ENCODE measurements around the gene MYOZ3.

MYOZ3 gene

DNA sequence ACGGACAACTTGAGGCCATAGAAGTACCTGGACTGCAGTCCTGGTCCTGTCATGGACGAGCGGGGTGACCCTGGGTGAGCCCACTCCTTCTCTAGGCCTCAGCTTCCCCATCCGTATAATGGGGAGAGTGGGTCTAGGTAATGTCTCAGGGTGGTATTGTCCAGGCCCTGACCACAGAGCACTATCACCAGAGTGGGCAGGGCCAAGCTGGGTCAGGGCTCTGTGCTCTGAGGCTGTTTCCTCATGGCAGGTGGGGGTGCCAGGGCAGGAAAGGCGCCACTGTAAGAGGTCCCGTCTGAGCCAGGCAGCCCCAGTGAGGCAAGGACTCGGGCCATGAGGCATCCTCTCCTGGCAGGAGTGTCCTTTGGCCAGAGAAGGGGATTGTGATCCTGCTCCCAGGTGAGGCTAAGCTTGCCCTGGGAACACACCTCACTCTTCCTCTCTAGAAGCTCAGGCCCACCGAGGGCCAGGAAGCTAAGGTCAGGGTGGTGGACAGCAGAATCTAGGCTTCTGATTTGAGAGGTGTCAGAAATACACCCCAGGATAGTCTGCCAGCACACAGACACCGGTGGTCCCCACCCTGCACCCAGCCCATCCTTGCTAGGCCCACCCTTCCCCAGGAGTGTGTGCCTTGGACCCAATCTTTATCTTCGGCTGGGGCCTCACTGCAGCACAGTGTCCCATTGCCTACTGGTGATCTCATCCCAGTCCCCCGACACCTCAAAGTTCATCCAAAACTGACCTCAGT is 1.5 kb upstream of the MYOZ3 start:
- DNase-seq: no peak

DNA sequence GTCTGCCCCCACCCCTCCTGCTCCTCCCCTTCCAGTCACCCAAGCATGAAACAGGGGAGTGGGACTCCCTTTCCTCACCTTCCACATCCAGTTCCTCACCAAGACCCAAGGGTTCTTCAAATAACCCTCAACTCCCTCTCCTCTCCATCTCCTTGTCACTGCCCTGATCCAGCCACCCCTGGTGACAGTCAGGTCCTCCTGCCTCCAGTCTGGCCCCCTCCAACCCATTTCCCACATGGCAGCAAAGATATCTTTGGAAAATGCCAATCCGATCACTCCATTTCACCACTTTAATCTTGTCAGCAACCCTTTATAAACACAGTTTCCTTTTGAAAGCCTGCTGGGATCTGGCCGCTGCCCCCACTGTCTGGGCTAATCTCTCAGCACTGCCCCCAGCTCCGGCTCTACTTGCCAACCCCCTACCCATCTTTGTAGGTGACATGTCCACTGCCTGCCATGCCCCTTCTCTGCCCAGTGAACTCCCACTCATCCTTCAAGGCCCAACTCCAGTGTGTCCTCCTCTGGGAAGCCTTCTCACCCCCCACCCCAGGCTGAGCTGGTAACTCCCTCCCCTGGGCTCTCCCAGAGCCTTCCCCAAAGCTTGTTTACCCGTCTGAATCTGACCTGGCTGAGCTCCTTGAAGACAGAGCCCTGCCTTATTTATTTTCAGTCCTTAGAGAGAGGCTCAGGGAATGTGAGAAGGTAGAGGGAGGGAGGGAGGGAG is 781 bp upstream of the MYOZ3 start:
- no peak for DNase-seq

DNA sequence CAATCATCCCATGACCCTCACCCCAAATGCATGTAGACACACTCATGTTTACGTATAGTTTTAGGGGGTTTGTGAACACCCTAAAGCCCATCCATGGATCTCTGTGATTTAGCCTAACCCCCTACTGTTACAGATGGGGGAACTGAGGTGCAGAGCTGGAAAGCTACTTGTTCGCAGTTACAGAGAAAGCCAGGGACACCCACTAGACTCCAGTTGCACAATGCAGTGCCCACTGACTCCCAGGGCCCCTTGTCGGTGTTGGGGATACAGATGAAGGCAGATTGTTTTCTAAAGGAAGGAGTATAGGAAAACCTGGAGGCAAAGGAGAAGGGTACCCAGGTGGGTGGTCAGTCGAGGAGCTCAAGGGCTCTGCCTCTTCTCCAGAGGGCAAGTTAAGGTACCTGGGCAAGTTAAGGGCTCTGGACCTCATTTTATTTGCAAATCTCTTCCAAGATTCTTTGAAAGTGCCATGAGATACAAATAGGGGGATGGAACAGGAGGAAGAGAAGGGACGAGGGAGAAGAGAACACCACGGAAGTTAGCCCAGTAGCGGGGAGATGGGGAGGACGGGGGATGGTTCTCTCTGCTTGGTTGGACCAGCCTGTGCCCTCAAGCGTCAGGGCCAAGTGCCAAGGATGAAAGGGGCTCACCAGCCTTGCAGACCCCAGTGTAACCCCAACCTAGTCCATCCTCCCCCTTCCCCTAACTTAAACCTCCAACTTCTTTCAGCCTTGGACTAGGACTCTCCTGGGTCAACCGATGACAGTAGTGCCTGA is 958 bp downstream of the MYOZ3 start:
- DNase-seq: no peak

DNA sequence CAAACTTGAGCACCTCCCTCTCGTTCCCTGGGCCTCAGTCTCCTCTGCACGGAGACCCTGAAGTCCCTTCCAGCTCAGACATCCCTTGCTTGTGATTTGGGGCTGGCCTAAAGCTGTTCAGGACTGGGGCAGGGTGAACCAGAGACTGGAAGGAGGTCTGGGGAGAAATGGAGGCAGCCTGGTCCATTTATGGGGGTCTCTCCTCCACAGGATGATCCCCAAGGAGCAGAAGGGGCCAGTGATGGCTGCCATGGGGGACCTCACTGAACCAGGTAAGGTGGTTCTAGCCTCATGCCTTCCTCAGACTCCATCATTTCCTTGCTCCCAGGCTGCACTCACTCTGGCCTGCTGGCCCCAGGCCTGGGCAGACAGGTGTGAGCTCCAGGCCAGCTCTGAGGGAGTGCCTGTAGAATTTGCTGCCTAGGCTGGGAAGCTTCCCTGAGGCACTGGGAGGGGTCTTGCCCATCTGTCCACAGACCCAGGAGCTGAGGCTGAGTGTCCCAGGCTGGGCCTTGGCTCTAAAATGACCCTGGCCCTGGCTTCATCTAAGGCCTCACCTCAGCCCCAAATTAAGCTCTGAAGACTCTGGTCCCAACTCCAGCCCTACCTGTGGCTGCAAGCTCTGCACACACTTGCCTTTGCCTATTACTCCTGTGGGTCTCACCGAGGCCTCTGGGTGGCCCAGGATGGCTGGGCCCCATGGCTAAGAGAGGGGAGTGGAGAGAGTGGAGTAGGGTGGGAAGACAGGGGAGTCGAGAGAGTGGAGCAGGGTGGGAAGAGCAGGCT is 1.9 kb downstream of the MYOZ3 start:
- DNase-seq: no peak

DNA sequence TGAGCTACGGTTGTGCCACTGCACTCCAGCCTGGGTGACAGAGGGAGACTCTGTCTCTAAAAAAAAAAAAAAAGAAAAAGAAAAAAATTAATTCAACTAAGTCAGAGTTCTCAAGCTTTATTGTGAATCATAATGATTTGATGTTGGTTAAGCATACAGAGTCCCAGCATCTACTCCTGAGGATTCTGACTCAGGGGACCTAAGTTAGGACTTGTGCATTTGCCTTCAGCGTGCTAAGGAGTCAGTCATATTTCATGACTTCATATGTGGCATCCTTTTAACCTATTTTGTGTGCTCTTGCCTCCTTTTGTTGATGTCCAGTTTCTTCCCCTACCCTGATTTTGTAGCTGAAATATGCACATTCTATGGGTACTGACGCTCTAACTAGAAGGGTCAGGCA is 2.9 kb downstream of the MYOZ3 start:
- DNase-seq: no peak

DNA sequence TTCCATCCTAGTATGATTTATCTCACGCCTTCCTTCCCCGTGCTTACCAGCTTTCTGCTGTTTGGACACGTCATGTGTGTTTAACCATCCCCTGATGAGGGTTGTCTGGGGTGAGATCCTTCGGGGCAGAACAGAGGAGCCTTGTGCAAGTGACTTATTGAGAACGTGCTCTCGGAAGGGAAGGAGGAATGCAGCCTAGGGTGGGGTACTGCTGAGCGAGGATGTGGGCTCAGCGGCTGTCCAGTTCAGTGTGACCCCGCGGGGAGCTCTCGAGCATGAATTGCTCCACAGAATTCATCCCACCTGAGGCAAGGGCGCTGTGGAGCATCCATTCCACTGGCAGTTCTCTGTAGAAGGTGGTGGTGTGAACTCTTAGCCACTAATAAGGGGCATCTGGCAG is 4.0 kb downstream of the MYOZ3 start:
- DNase-seq: no peak

DNA sequence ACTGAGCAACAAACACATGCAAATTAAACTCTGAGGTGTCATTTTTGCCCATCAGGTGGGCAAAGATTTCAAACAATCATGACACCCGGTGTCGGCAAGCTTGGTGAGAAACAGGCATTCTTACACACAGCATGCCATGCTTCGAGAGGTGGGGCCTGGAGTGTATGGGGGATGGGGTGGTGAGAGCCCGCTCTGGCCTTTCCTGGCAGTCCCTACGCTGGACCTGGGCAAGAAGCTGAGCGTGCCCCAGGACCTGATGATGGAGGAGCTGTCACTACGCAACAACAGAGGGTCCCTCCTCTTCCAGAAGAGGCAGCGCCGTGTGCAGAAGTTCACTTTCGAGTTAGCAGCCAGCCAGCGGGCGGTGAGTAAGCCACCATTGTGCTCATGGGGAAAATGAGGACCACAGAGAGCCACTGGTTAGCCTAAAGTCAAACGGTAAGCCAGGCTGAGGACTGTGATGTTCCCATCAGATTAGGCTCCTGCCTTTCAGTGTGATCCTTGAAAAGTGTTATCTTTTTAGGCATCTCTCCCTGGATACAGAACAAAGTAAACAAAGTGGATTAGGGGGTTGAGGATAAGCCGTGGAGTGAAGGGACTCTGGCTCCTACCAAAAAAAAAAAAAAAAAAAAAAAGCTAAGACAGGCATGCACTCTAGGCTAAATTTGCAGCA is 9.4 kb downstream of the MYOZ3 start:
- DNase-seq: no peak

DNA sequence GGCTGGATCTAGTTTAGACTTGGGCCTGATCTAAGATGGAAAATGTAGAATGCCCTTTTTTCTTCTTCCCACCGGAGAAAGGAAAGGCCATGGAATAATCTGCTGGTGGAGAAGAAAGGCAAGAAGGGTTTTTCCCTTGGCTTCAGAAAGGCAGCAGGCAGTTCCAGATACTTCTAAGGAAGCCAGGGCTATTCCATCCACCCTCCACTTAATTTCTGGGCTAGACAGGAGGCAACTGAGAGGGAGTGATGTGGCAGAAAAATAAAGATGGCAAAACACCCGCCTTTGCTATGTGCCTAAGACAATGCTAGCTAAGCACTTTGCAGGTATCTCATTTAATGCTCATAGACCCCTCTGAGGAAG is 9.9 kb downstream of the MYOZ3 start:
- no peak for DNase-seq

DNA sequence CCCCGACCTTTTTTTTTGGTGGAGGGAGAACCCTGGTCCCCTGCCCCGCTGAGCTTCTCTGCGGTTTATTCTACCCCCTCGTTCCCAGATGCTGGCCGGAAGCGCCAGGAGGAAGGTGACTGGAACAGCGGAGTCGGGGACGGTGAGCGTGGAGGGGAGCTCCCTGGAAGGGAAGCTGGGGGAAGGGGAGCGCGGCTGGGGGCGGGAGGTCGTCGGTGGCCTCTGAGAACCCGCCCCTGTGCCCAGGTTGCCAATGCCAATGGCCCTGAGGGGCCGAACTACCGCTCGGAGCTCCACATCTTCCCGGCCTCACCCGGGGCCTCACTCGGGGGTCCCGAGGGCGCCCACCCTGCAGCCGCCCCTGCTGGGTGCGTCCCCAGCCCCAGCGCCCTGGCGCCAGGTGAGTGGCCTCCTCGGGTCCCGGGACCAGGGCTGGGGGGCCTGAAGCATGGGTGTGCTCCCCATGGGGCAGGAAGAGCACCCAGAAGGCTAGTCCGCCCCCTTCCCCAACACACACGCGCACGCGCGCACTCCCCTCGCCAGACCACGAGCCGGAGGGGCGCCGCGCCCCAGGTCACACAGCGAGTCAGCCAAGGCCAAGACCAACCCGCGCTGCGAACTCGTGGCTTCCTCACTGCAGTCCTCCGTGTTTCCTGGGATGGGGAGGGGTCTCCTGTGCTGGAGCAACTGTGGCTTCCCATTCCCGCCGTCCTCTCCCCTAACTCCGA is 10.6 kb downstream of the MYOZ3 start:
- no peak for DNase-seq

DNA sequence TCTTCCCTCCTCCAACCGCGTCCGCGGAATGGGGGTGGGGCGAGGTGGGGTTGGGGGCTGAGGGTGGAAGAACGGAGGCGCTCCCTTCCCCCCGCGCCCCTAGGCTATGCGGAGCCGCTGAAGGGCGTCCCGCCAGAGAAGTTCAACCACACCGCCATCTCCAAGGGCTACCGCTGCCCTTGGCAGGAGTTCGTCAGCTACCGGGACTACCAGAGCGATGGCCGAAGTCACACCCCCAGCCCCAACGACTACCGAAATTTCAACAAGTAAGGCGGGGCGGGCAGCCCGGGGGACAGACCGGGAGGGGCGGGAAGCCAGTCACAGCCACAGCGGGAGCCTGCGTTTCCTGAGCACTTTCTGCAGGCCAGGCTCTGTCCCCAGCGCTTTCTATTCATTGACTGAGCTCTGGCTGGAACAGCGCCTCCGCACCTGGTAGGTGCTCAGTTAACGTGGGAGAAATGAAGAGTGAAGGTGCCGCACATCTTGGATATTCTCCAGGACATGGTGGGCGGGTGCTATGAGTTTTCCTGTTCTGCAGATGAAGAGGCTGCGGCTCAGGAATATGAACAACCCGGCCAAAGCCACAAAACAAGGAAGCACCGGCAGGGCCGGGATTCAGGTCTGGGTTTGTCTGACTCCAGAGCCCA is 11.3 kb downstream of the MYOZ3 start:
- DNase-seq: no peak

DNA sequence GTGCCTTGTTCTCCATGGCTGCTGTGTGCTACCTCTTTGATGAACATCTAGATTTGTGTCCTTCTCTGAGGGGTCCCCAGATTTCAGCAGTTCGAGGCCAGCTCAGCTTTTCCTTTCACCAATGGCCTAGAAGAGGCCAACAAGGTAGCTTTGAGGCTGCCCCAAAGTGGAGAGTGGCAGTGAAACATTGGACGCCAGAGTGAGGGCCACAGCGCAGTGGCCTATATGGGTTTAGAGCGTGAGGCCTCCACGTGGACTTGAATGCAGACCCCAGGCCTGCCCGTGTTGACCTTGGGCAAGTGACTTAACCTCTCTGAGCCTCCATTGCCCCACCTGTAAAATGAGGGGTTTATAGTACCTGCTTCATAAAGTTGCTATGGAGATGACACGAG is 11.8 kb downstream of the MYOZ3 start:
- no peak for DNase-seq

DNA sequence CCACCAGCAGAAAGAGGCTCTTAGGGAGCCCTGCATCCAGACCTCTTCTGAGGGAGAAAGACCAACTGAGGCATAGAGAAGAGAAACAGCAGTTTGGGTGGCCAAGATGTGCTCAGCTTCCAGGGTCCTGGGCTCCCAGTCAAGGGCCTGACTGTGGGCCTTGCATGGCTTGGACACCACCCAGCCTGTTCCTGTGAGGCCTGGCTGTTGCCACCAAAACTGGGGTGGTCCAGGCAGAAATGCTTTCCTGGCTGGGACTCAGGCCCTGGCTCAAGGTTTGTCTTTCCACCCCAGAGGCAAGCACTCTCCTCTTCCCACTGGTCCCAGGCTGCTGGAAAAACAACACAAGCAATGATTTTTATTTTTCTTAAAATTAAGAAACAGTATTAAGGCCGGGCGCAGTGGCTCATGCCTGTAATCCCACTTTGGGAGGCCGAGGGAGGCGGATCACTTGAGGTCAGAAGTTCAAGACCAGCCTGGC is 13.3 kb downstream of the MYOZ3 start:
- DNase-seq: no peak

DNA sequence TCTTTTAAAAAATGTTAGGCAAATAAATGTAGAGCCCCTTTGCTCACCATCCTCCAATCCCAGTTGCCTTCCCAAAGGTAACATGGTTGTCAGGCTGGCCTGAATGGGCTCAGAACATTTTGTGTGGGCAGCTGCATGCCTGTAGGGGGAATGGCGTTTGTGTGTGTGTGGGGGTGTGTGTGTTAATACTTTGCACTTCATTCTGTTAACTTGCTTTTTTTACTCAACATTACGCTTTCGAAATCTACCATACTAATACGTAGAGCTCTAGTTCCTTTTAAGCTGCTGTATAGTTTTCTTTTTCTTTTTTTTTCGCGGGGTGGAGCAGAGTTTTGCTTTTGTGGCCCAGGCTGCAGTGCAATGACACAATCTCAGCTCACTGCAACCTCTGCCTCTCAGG is 14.0 kb downstream of the MYOZ3 start:
- no peak for DNase-seq

DNA sequence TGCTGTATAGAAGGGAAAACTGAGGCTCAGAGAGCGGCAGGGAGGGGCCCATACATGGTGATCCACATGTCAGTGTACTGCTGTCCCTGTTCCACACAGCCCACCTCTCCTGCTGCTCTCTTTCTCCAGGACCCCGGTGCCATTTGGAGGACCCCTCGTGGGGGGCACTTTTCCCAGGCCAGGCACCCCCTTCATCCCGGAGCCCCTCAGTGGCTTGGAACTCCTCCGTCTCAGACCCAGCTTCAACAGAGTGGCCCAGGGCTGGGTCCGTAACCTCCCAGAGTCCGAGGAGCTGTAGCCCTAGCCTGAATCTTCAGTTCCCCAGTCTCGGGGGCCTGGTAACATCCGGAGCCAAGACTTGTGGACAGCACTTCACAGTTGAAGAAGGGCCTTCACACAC is 15.5 kb downstream of the MYOZ3 start:
- DNase-seq: no peak

DNA sequence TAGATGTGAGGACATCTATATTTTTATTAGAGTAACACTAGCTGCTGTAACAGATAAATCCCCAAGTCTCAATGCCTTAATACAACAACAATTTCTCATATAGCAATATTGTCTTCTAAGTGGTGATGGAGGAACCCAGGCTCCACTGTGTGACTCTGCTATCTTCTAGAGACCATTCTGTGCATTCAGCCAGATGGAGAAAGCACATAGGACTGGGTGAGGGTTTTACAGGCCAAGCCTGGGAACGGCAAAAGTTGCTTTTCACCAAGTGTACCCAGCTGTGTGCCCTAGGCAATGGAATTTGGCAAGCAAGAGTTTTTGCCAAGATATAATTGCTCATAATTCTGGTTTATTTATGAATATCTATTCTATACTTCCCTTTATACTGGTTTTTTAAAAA is 28.1 kb downstream of the MYOZ3 start:
- DNase-seq: no peak

DNA sequence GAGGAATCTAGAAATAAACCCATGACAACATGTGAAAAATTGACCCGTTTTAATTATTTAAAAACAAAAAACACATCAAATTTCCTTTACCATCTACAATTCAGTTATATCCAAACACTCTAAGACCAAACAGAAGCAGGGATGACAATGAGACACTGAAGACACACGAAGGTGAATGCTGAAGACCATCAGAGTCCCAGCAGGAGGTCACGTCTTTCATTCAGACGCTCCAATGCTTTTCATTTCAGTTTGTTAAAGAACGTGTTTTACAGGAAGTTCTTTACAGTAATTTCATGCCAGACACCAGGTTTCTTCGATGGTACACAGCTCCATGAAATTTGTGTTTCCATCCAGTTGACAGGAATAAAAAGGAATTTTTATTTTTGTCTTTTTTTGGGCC is 29.7 kb downstream of the MYOZ3 start:
- DNase-seq: no peak

DNA sequence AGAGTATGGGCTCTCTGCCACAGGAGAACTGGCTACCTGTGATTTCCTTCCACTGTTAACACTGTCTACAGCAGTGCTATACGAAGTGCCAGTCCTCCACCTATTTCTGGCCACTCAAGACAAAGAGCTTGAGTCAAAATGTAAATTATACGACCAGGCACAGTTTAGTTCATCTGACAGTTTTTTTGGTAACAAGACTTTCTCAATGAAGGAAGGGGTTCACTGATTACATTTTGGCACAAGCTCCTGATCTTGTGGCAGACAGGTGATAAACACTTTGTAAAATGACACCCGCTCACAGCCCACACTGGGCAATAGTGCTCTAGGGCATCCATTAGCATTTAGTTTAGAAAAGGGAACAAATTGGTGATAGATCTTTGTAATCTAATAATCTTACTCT is 31.2 kb downstream of the MYOZ3 start:
- DNase-seq: no peak

DNA sequence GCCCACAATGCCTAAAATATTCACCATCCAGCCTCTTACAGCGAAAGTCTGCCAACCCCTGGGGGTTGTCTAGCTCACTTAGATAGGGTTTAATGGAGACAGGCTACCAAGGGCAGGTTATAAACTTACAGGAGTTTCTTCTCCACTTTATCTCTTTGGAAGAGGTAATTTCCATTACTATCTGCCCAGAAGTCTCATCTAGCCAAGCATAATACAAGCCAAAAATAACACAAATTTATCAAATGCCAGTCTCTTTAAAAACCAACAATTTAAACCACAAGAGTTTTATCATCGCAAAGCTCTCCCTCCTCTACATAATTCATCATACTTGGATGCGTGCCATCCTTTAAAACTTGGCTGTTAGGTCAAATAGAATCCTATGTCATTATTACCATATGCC is 33.6 kb downstream of the MYOZ3 start:
- peak; percentile 92 for DNase-seq

DNA sequence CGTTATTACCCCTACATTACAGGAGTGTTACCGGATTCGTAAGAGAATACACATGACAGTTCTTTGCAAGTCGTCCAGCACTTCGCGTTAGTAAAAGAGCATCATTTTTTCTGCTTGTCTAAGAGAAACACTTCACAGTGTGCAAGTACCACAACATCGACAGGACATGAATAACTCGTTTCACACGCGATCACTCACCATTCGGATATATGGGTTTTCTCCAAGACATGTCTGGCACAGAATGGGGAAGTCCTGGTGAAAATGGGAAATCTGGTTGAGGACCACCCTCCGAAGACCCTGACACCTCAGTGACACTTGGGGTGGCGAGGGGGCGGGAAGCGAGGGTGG is 39.2 kb downstream of the MYOZ3 start:
- DNase-seq: no peak

DNA sequence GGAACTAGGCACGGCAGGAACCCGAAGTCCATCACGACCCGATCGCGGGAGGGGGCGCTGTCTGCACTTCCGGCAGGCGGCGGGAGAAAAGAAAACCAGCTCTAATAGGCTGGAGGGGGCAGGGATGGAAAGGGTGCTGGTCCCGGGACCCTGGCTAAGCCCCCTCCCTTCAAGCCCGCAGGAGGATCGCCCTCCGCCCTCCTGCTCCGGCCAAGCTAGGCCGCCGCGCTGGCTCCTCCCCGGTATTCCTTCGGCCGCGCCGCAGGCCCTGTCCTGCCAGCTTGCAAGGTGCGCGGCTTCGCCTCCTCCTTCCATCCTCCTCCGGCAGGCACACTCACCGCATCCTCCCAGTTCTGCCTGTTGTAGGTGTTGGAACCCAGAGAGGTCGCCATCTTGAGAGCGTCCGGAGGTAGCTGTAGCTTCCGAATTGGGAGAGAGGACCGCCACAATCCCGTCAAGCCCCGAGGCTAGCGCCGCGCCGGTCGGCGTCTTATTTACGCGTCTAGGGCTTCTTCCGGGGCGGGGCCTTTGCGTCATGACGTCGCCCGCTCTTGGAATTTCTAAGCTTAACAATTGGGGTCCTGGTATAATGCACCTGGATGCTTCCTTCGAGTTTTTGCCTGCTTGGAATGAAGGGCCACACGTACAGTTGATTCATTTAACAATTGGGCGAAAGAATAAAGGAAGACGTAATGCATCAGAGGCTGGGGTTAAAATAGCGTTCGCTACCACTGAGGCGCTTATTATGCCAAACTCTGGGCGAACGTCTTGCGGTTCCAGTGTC is 39.7 kb downstream of the MYOZ3 start, which contains the start of gene RBM22:
TSS of gene RBM22 (minus strand) at position 469 of the 784 bp plus-strand sequence. CDS start at position 392, 77 bp downstream.
- DNase-seq: peak; percentile 94

Measured in hematopoietic multipotent progenitor cell treated with erythropoietin and hydrocortisone succinate and interleukin-3 and kit ligand, for 8 days (in vitro differentiated cells).